GM19193 (cell line): ENCODE data around the gene TNFRSF8.

ENCODE experiments used
- POLR2A ChIP-seq: IDR thresholded peaks from 4 replicates; pipeline ENCODE4 v1.6.1; 2011; ENCODE audit not compliant: insufficient read depth, insufficient read length; ENCODE audit errors: extremely low read depth

TNFRSF8 gene

DNA sequence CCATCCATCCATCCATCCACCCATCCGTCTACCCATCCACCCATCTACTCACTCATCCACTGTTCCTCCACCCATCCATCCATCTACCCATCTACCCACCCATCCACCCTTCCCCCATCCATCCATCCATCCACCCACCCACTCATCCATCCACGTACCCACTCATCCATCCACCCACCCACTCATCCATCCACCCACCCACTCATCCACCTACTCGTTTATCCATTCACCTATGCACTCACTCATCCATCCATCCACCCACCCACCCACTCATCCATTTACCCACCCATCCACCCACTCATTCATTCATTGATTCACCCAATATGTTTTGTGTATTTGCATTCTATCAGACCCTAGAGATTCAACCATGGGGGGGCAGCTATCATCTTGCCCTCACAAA lies 27.2 kb downstream of the TNFRSF8 start:
- TF ChIP-seq POLR2A, result no peak

DNA sequence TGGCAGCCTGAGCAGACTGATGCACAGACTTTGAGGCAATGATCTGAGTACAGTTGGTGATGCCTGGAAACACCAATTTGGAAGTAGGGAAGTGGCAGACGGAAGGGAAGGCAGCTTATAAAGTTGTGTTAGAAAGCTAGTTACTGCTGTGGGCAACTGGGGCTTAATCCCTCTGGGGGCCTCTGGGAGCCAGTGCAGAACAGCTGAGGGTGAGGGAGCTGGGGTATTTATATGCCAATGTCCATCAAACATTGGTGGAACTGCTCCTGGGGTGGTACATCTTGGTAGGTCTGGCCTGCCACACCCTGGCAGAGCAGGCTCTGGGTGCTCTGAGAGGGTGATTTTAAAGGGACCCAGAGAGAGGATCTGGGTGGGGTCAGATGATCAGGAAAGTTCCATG lies 28.1 kb downstream of the TNFRSF8 start:
- no peak for TF ChIP-seq POLR2A

DNA sequence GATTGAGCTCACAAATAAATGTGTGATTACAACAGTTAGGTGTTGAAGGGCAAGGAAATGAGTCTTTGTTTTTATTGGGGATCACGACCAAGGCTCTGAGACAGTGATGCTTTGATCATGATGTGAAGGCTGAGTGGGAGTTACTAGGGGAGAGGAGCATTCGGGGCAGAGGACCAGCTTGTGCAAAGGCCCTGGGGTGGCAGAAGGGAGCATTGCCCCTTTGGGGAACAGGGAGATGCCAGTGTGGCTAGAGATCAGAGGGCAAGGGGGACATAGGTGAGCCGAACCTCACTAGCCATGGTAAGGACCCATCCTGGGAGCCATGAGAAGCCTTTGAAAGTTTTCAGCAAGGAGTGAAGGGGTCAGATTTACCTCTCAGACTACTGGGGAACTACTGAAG lies 31.1 kb downstream of the TNFRSF8 start:
- TF ChIP-seq POLR2A, result no peak

DNA sequence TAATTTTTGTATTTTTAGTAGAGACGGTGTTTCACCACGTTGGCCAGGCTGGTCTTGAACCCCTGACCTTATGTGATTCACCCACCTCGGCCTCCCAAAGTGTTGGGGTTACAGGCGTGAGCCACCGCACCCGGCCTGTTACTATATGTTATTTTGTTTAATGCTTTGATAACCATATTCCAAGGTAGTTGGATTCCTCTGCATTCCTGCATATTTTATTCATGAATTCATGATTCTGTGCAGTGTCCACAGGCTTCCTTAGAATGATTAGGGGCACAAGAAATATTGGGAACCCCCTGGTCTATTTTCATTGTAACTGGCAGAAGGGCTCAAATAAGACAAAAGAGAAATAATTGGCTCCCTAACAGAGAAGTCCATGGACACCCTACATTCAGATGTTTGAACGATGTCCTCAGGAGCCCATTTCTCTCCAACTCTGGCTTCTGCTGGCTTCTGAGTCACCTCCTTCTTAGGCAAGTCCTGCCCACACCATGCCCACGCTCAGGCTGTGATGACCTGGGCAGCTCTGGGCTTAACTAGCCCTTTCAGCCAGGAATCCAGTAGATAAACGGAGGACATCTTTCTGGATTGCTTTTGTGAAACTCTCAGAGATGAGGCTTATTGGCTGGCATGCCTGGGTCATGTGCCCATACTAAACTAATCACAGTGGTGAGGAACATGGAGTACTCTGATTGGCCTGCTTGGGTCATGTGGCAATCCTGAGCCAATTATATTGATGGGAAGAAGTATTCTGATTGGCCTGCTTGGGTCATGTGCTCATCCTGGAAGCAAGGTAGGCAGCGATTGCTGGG lies 32.6 kb downstream of the TNFRSF8 start:
- TF ChIP-seq POLR2A, result no peak

DNA sequence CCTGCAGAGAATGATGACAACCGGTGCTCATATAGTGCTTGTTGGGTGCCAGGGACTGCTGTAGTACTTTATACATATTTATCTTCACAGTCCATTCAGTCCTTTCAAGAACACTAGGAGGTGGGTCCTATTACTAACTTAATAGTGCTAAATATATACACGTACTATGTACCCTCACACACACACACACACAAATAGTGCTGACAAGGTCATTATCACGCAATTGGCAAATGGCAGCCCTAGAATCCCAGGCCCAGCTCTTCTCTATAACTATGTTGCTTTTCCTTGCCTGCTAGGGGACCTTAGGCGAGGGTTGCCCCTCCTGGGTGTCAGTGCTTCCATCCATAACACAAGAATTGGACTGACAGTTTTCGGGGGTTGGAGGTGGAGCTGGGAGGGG lies 33.5 kb downstream of the TNFRSF8 start:
- no peak for TF ChIP-seq POLR2A

DNA sequence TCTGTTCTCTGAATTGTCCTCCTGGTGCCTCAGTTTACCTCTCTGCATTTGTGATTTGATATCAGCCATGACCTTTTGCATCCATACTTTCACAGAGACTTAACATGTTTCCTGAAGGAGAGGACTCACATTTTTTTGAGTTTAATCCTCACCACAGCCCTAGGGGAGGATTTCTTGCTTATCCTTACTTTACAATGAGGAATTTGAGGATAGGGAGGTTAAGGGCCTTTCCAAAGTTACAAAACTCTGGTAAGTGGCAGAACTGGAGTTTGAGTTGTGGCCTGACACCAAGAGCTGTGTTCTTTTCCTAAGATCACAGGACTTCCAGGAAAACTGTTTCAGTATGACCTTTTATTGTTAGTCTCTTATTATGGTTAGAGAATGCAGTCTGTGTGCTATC lies 34.2 kb downstream of the TNFRSF8 start:
- TF ChIP-seq POLR2A, result no peak

DNA sequence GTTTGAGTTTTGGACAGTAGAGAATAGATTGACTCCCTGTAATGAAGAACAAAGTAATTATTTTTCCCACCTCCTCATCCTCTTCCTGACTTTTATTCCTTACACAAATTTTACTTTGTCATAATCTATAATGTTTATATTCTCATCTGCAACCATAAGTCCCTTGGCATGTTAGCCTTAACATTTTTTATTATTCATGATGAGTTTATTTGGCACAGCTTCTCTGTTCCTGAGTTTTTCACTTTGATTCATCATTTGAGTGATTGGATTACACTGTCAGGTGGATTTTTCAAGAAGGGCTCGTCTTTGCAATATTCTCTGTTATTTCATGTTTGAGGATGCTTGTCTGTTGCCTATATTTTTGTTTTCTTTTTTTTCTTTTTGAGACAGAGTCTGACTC lies 35.7 kb downstream of the TNFRSF8 start:
- TF ChIP-seq POLR2A, result no peak

DNA sequence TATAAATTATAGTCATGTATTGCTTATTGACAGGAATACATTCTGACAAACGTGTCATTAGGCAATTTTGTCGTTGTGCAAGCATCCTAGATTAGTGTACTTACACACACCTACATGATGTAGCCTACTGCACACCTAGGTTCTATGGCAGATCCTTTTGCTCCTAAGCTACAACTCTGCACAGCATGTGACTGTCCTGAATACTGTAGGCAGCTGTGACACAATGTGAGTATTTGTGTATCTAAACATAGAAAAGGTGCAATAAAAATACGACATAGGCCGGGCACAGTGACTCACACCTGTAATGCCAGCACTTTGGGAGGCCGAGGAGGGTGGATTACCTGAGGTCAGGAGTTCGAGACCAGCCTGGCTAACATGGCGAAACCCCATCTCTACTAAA lies 36.5 kb downstream of the TNFRSF8 start:
- TF ChIP-seq POLR2A, result no peak

DNA sequence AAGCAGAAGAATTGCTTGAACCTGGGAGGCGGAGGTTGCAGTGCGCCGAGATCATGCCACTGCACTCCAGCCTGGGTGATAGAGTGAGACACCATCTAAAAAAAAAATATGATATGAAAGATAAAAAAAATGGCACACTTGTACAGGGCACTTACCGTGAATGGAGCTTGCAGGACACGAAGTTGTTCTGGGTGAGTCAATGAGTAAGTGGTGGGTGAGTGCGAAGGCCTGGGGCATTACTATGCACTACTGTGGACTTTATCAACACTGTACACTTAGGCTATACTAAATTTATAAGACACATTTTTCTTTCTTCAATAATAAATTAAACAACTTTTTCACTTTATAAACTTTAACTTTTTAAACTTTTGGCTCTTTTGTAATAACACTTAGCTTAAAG lies 37.0 kb downstream of the TNFRSF8 start:
- no peak for TF ChIP-seq POLR2A

DNA sequence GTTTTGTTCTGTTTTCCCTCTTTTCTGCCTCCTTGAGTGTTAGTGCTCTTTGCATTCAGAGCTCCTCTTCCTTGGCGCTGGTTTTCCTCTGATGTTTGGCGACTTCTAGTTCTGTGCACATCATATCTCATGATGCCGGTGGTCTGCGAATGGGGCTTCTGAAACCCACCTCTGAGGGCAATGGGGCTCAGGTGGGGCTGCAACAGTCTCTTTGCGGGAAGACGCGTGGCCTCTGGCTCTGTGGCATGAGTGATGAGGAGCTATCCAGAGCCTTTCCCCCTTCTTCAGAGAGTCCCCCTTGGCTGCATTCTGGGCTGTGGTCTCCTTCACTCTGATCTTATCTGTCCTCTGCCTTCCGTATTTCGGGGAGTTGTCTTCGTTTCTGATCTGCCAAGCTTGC lies 39.0 kb downstream of the TNFRSF8 start:
- TF ChIP-seq POLR2A, result no peak

DNA sequence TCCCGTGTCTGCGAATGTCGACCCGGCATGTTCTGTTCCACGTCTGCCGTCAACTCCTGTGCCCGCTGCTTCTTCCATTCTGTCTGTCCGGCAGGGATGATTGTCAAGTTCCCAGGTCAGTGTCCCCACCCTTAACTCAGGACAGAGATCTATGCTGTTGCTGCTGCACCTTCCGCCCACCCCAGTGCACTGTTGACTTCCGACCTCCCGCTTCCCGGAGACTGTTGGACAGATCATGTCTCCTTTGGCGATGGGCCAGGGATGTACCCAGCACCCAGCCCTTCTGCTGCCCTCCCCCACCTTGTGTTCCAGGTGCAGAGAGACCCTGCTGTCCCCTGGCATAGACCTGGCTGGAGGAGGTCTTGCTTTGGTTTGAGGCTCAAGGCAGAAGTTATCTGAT lies 41.3 kb downstream of the TNFRSF8 start:
- TF ChIP-seq POLR2A, result no peak

DNA sequence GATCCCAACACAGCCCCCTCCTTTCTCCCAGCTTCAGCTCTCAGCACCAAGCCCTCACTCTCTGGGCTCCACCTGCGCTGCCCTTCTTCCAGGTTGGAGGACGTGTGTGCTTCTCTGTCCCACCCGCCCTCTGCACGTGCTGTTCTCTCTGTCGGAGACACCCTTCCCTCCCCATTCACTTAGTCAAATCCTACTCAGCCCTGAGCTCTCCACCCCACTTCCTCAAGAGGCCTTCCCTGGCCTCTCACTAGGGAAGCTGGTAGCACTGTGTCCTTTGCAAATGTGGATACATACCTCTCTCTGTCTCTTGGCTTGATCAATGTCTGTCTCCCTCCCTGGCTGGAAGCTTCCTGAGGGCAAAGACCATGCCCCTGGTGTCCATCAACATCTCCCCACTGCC lies 43.0 kb downstream of the TNFRSF8 start:
- no peak for TF ChIP-seq POLR2A

DNA sequence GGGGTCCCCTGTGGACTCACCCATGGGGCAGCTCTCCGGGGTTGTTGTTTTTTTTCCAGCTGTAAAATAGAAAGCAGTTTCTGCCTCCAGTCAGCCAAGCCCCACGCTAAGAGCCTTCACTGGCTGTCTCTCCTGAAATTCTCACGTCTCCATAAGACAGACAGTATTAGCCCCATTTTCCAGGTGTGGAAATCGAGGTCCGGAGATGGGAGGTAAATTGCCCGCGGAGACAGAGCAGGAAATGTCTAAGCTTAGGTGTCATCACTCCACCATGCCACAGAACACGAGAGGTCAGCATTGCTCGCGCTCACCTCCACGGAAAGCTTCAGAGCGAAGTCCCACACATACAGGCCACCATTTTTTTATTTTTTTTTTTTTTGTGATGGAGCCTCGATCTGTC lies 44.6 kb downstream of the TNFRSF8 start:
- no peak for TF ChIP-seq POLR2A

DNA sequence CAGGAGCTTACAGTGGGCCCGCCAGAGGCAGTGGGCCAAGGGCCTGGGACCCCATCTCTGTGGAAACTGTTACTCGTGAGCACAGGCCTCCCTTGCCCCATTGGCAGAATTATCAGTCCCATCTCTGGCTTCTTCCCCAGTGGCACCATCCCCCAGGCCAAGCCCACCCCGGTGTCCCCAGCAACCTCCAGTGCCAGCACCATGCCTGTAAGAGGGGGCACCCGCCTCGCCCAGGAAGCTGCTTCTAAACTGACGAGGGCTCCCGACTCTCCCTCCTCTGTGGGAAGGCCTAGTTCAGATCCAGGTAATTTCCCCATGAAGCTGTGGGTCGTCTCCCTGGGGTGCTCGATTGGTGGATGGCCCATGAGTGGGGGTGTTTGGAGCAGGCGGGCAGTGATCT lies 46.8 kb downstream of the TNFRSF8 start:
- no peak for TF ChIP-seq POLR2A

DNA sequence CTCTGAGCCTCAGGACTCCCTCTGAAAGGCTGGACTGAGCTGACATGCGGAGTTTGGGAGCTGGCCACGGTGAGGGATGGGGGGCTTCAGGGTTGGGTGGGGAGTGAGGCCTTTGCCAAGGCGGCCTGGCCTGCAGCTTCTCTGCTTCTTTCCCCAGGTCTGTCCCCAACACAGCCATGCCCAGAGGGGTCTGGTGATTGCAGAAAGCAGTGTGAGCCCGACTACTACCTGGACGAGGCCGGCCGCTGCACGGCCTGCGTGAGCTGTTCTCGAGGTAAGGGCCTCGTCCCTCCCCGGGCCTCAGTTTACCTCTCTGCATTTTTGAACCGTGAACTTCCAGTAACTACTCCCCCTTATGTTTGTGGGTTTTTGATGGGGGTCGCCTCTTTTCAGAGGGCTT lies 48.6 kb downstream of the TNFRSF8 start:
- no peak for TF ChIP-seq POLR2A

DNA sequence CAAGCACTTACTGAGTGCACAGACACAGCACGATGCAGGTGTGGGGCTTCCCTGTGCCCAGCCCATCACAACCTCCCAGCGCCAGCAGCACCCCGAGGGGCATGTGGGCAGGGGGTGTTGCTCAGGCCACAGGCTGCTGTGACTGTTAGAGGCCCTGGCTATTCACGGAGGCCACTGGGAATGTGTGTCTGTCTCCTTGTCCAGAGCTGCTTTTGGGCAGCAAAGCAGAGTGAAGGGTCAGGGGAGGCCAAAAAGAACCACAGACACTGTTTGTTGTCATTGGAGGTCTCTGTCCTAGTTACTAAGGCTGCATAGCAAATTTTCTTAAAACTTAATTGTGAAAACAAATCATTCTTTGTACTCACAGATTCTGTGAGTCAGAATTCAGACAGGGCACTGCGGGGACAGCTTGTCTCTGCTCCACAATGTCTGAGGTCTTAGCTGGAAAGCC lies 49.6 kb downstream of the TNFRSF8 start:
- no peak for TF ChIP-seq POLR2A

DNA sequence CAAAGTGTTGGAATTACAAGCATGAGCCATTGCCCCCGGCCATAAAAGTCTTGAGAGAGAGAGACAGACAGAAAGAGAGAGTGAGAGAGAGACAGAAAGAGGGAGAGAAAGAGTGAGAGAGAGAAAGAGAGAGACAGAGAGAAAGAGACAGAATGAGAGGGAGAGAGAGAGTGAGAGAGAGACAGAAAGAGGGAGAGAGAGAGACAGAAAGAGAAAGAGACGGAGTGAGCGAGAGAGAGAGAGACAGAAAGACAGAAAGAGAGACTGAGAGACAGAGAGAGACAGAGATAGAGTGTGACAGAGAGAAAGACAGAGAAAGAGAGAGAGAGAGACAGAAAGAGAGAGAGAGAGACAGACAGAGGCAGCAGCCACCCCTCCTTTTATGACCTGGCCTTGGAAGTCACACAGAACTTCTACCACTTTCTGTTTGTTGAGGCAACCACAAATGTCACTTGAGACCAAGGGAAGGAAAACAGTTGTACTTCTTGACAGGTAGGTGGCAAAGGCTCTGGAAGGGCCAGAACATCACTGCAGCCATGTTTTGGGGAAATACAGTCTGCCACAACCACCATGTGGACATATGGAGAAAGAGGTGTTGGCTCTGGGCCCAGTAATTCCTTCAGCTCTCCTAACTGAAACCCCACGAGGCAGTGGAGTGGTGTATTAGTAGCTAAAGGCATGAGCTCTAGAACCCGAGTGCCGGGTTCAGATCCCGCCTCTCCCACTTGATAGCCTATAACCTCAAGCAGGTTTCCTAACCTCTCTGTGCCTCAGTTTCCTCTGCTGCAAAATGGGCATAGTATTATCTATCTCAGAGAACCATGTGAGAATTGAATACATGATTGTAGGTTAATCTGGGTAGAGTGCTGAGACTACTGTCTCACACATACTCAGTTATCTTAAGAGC lies 50.6 kb downstream of the TNFRSF8 start:
- no peak for TF ChIP-seq POLR2A

DNA sequence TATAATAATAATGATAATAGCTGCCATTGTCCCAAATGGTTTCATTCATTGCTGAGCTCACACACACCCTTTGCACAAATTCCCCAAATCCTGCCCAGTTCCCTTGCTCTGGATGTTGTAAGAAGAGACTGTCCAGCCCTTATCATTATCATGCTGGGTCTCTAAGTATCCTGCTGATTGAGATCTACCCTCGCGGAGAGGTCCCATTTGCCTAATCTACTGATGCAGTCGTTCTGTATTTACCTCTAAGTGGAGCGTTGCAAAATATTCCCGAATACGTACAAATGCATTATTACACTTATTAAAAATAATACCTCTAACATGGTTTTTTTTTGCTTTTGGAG lies 51.2 kb downstream of the TNFRSF8 start:
- no peak for TF ChIP-seq POLR2A
